Astrocyte (in vitro differentiated cells and primary cell): Measurements from ENCODE around the gene PPM1N.

Source experiments
- CTCF ChIP-seq: IDR thresholded peaks from 2 replicates; pipeline ENCODE4 v1.5.1; 2011; ENCODE audit warnings: low read depth, mild to moderate bottlenecking, inconsistent platforms, low read length, moderate library complexity; ENCODE audit not compliant: insufficient read depth
- EZH2 ChIP-seq: IDR thresholded peaks from 2 replicates; pipeline ENCODE4 v1.6.1; 2012; ENCODE audit warnings: mild to moderate bottlenecking, low read length, inconsistent platforms; ENCODE audit not compliant: insufficient read depth

DNA sequence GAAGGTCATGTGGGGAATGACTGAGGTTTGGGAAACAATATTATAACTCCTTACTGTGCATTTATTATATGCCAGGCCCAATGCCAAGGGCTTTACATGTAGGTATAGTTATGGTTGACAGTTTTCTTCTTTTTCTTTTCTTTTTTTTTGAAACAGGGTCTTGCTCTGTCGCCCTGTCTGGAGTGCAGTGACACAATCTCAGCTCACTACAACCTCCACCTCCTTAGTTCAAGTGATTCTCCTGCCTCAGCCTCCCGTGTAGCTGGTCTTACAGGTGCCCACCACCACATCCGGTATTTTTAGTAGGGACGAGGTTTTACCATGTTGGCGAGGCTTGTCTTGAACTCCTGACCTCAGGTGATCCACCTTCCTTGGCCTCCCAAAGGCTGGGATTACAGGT is 15.2 kb upstream of the PPM1N start:
- TF ChIP-seq EZH2, result no peak
- TF ChIP-seq CTCF, result no peak
